CD1c-positive myeloid dendritic cell (primary cell): Measurements from ENCODE around the gene MOAP1.
"Not testable (repeated sequence)": the region's sequence is repeated elsewhere in the genome, so short reads cannot be mapped to it uniquely, and the experiment has no call there.

Source experiments
- DNase-seq: peaks from one replicate; pipeline ENCODE4 v3.0.0-alpha.2; 2016; ENCODE audit errors: extremely low spot score

MOAP1 gene

GRCh38 chr14:93184391-93185348 lies at the start of gene MOAP1, which contains the start of gene LYSET:
Gene MOAP1, minus strand, starts transcription at chr14:93184897. Its CDS starts 655 bp downstream, at chr14:93184242.
Gene LYSET, plus strand, starts transcription at chr14:93185317. Its CDS starts 89 bp downstream, at chr14:93185406.
- DNase-seq, result peak; percentile 95

- not testable (repeated sequence) for DNase-seq
Observed at GRCh38 chr14:93233078-93233477, 48.4 kb upstream of the MOAP1 start.

- DNase-seq, result no peak
Observed at GRCh38 chr14:93232159-93232558, 47.5 kb upstream of the MOAP1 start.

- no peak for DNase-seq
Observed at GRCh38 chr14:93231129-93231979, 46.7 kb upstream of the MOAP1 start.

- DNase-seq, result no peak
Observed at GRCh38 chr14:93230539-93230938, 45.8 kb upstream of the MOAP1 start.

- DNase-seq, result no peak
Observed at GRCh38 chr14:93228550-93228949, 43.9 kb upstream of the MOAP1 start.

GRCh38 chr14:93223565-93223964 lies 38.9 kb upstream of the MOAP1 start:
- no peak for DNase-seq

- no peak for DNase-seq
Observed at GRCh38 chr14:93220509-93220908, 35.8 kb upstream of the MOAP1 start.

- peak; percentile 56 for DNase-seq
Observed at GRCh38 chr14:93219103-93219726, 34.5 kb upstream of the MOAP1 start.

- no peak for DNase-seq
Observed at GRCh38 chr14:93214598-93214997, 29.9 kb upstream of the MOAP1 start.

- DNase-seq, result no peak
Observed at GRCh38 chr14:93212432-93212831, 27.7 kb upstream of the MOAP1 start.

- DNase-seq, result peak; percentile 40
Observed at GRCh38 chr14:93207468-93208308, 23.0 kb upstream of the MOAP1 start.

GRCh38 chr14:93206793-93207467 lies 22.2 kb upstream of the MOAP1 start, which contains the start of the genes GON7 and UBR7:
Gene GON7, minus strand, starts transcription at chr14:93207065. Its CDS starts 28 bp downstream, at chr14:93207037.
Gene UBR7, plus strand, starts transcription at chr14:93207256. Its CDS starts 36 bp downstream, at chr14:93207292.
- DNase-seq, result peak; percentile 98

GRCh38 chr14:93201155-93201704 lies 16.5 kb upstream of the MOAP1 start:
- DNase-seq, result no peak

- no peak for DNase-seq
Observed at GRCh38 chr14:93200553-93200952, 15.9 kb upstream of the MOAP1 start.

- DNase-seq, result no peak
Observed at GRCh38 chr14:93199031-93199430, 14.3 kb upstream of the MOAP1 start.

GRCh38 chr14:93195316-93195999 lies 10.8 kb upstream of the MOAP1 start:
- no peak for DNase-seq

- peak; percentile 23 for DNase-seq
Observed at GRCh38 chr14:93186956-93187355, 2.3 kb upstream of the MOAP1 start.

- DNase-seq, result peak; percentile 84
Observed at GRCh38 chr14:93186466-93186865, 1.8 kb upstream of the MOAP1 start.
